GM12878 (cell line): ENCODE results near the gene TRMT1. TPM values are rescaled to one million over a fixed set of nuclear protein-coding genes. Genes with fewer than 3 reads are reported as not detected.

Experiments
- ATAC-seq: fragments of 200-7000 bp; cut with Tn5 transposase; 3 replicates; pipeline ENCODE4 v1.9.1; 2020; ENCODE audit warnings: mild to moderate bottlenecking, moderate library complexity
- BruUV-seq: library from RNA; stranded (reverse); fragments of 400-500 nt; replicated peaks from 2 replicates; lab custom pipeline; 2021; lab: Mats Ljungman, UMichigan
- CTCF ChIA-PET: fragments of 300-600 bp; sonication (Branson Sonifier 250); formaldehyde crosslinking; extraction: SDS; loops from one replicate; lab custom pipeline; 2021; ENCODE audit warnings: inconsistent platforms; lab: Yijun Ruan, JAX
- POLR2A ChIA-PET: fragments of 350-600 bp; formaldehyde crosslinking; extraction: SDS; loops from one replicate; lab custom pipeline; 2021; ENCODE audit warnings: inconsistent platforms; lab: Charles Lee
- RAD21 ChIA-PET: fragments of 300-600 bp; sonication (Branson Sonifier 250); formaldehyde crosslinking; loops from one replicate; lab custom pipeline; 2023; ENCODE audit warnings: antibody characterized with exemption; ENCODE audit not compliant: unreplicated experiment; lab: Charles Lee
- SMC1A ChIA-PET: fragments of 300-600 bp; sonication (Branson Sonifier 250); formaldehyde crosslinking; loops from one replicate; lab custom pipeline; 2023; ENCODE audit not compliant: unreplicated experiment, uncharacterized antibody; lab: Charles Lee
- DNase-seq: peaks from one replicate; pipeline ENCODE4 v3.0.0-alpha.2; 2011; ENCODE audit warnings: low read depth, low spot score
- FAIRE-seq: peaks from 3 replicates; lab custom pipeline; 2011; peaks lifted over from hg19 to GRCh38; lab: Jason Lieb, UNC
- H2AFZ ChIP-seq: 2 replicates; pipeline ENCODE4 v1.6.0; 2011; ENCODE audit warnings: low read depth, low read length, control low read depth; ENCODE audit not compliant: control insufficient read depth
- H3K27ac ChIP-seq: 2 replicates; pipeline ENCODE4 v1.5.1; 2011; ENCODE audit warnings: control low read depth; ENCODE audit not compliant: control insufficient read depth, insufficient read depth
- H3K27me3 ChIP-seq, 2 experiments: replicated peaks in 1 of 2; 2 replicates each; pipeline versions ENCODE4 v1.6.0 to v1.6.1; 2011; ENCODE audit warnings: low read length in 1 of 2; ENCODE audit not compliant: control insufficient read depth in 2 of 2, insufficient read depth in 2 of 2
- H3K36me3 ChIP-seq, 2 experiments: 2 replicates each; pipeline ENCODE4 v1.5.1; 2011; ENCODE audit warnings: low read length in 1 of 2; ENCODE audit not compliant: control insufficient read depth in 2 of 2, insufficient read depth in 2 of 2
- H3K4me1 ChIP-seq: 2 replicates; pipeline ENCODE4 v1.6.1; 2011; ENCODE audit warnings: mild to moderate bottlenecking, low read length, moderate library complexity, mixed read lengths; ENCODE audit not compliant: control insufficient read depth, insufficient read depth
- H3K4me2 ChIP-seq: 2 replicates; pipeline ENCODE4 v1.6.0; 2011; ENCODE audit warnings: control low read depth; ENCODE audit not compliant: control insufficient read depth, insufficient read depth
- H3K4me3 ChIP-seq: fragments of 200-600 bp; sonication (generic); 2 replicates; pipeline ENCODE4 v1.5.1; 2016
- H3K79me2 ChIP-seq: 2 replicates; pipeline ENCODE4 v1.6.0; 2011; ENCODE audit warnings: low read length; ENCODE audit not compliant: control insufficient read depth, insufficient read depth
- H3K9ac ChIP-seq: 2 replicates; pipeline ENCODE4 v1.8.0; 2011; ENCODE audit warnings: low read length, control low read depth, mixed read lengths; ENCODE audit not compliant: control insufficient read depth, insufficient read depth
- H3K9me3 ChIP-seq: replicated peaks from 3 replicates; pipeline ENCODE4 v1.5.1; 2011; ENCODE audit warnings: mild to moderate bottlenecking, low read length; ENCODE audit not compliant: control insufficient read depth, insufficient read depth
- H4K20me1 ChIP-seq: 2 replicates; pipeline ENCODE4 v1.6.0; 2011; ENCODE audit not compliant: control insufficient read depth, insufficient read depth
- ATF7 ChIP-seq: fragments of 450-650 bp; IDR thresholded peaks from 2 replicates; pipeline ENCODE4 v1.6.1; 2016; ENCODE audit warnings: low read depth, mild to moderate bottlenecking
- CBX3 ChIP-seq: fragments of 200-600 bp; sonication (generic); IDR thresholded peaks from 2 replicates; pipeline ENCODE4 v1.6.1; 2016; ENCODE audit warnings: low read depth, borderline replicate concordance
- EP300 ChIP-seq, 2 experiments: fragments of 150-350 bp in 1 of 2; IDR thresholded peaks; 2 replicates each; pipeline ENCODE4 v1.6.1; 2011 to 2012; ENCODE audit warnings: low read depth in 2 of 2, low read length in 2 of 2, borderline replicate concordance in 1 of 2, improper control_type of control experiment in 1 of 2, inconsistent platforms in 1 of 2; ENCODE audit not compliant: control insufficient read depth in 1 of 2
- MEF2B ChIP-seq: fragments of 450-650 bp; IDR thresholded peaks from 2 replicates; pipeline ENCODE4 v1.6.1; 2018; ENCODE audit warnings: mild to moderate bottlenecking, moderate library complexity; ENCODE audit not compliant: partially characterized antibody, poor library complexity, severe bottlenecking
- NRF1 ChIP-seq: conservative IDR thresholded peaks from 2 replicates; pipeline ENCODE4 v1.6.1; 2011; ENCODE audit warnings: mild to moderate bottlenecking, low read depth, low read length, improper control_type of control experiment
- SIN3A ChIP-seq: IDR thresholded peaks from 2 replicates; pipeline ENCODE4 v1.6.1; 2012; ENCODE audit warnings: low read depth, low read length, improper control_type of control experiment
- WGBS: methylation state at CpG from one replicate; pipeline ENCODE4 v1.1.6; 2016; ENCODE audit warnings: low lambda C conversion rate; ENCODE audit not compliant: insufficient replicate concordance, insufficient coverage; ENCODE audit errors: missing lambda C conversion rate; 5-methylcytosine and 5-hydroxymethylcytosine counted together
- in situ Hi-C: fragments of 300-500 bp; cut with MboI; formaldehyde crosslinking; loops from 9 replicates; pipeline ENCODE4 v1.14.3; 2018; ENCODE audit warnings: mixed read lengths
- intact Hi-C: fragments of 100-400 bp; cut with micrococcal nuclease; formaldehyde crosslinking; loops from one replicate; pipeline ENCODE4 v1.14.2; 2022; ENCODE audit not compliant: unreplicated experiment
- polyA plus RNA-seq, 11 experiments: library from polyadenylated mRNA; depleted of rRNA in 4 of 11; unstranded in 6 of 11; stranded (reverse) in 5 of 11; fragments of >200 nt; fragmentation: Nextera tagmentation in 4 of 11; fragmentation: Illumina TruSeq in 1 of 11; extraction: Ambion mirVana in 4 of 11; extraction: Trizol in 1 of 11; gene quantifications; 1 replicate in 1 of 11; 2 replicates in 10 of 11; pipeline versions ENCODE4 v1.2.1 to v1.2.3, GENCODE V29; 2011 to 2016; ENCODE audit warnings: inconsistent platforms in 2 of 11, missing spikeins in 2 of 11, low read depth in 1 of 11
- total RNA-seq, 4 experiments: library from RNA; depleted of rRNA in 3 of 4; stranded (reverse); fragments of >200 nt in 3 of 4; fragmentation: Illumina TruSeq in 1 of 4; extraction: Trizol in 1 of 4; gene quantifications; 2 replicates each; pipeline versions ENCODE4 v1.2.1 to v1.2.3, GENCODE V29; 2013 to 2021
- TF ChIP-seq, protein P1 (sequence below): fragments of 150-350 bp; IDR thresholded peaks from 2 replicates; pipeline ENCODE4 v1.6.1; 2014; ENCODE audit warnings: mild to moderate bottlenecking, low read depth, low read length

The TRMT1 gene
- total and polyA plus RNA-seq, 10 of the 15 experiments (the other 5 are each of a cell fraction or from before 2014, with no cell fraction given) = 3.4 to 68.8 (median 34.8) TPM

- FAIRE-seq (no peak), ATAC-seq (no peak), DNase-seq (no peak)
- H3K27me3 ChIP-seq = no peaks in the 10 kb centered on the region
- H4K20me1 ChIP-seq = peaks cover 7% of the 10 kb centered on the region
- ChIA-PET RAD21 (no interaction called here), SMC1A (no interaction called here), CTCF (interaction anchor here (0.6 to 1.5 kb wide), 2 partner anchors 67 to 153 kb away, joined by 3 read pairs; no protein-coding TSS in a partner anchor), POLR2A (no interaction called here)
- H3K4me3 ChIP-seq = no peak overlapping the region
- TF ChIP-seq EP300 (IDR thresholded peaks at IDR 0.05; ENCODE audit: borderline replicate concordance in 1 of 2, control insufficient read depth in 1 of 2, low read depth in 2 of 2, low read length in 2 of 2) = no peak
- no peak for TF ChIP-seq SIN3A
- TF ChIP-seq MEF2B = no peak
- TF ChIP-seq, protein P1, sequence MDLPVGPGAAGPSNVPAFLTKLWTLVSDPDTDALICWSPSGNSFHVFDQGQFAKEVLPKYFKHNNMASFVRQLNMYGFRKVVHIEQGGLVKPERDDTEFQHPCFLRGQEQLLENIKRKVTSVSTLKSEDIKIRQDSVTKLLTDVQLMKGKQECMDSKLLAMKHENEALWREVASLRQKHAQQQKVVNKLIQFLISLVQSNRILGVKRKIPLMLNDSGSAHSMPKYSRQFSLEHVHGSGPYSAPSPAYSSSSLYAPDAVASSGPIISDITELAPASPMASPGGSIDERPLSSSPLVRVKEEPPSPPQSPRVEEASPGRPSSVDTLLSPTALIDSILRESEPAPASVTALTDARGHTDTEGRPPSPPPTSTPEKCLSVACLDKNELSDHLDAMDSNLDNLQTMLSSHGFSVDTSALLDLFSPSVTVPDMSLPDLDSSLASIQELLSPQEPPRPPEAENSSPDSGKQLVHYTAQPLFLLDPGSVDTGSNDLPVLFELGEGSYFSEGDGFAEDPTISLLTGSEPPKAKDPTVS = no peak
- TF ChIP-seq ATF7 = no peak
- TF ChIP-seq NRF1 = no peak
- no peak for TF ChIP-seq CBX3
- no TSS peak for BruUV-seq
- H3K4me2 ChIP-seq = no peak overlapping the region
- intact Hi-C loops = no loop called here
- H3K79me2 ChIP-seq = peaks cover 21% of the 10 kb centered on the region
- no peaks in the 10 kb centered on the region for H3K9me3 ChIP-seq
- H3K4me1 ChIP-seq = no peaks in the 10 kb centered on the region
- H3K9ac ChIP-seq = no peak overlapping the region
- no peak overlapping the region for H2AFZ ChIP-seq
- no peak overlapping the region for H3K27ac ChIP-seq
- in situ Hi-C loops = no loop called here
- 79% methylated on average over 6 of the region's 6 CpGs for WGBS
- peaks cover 0 to 5% of the 10 kb centered on the region in 2 experiments for H3K36me3 ChIP-seq
Observed at GRCh38 chr19:13127811-13128575, 11.5 kb upstream of the TRMT1 start.
